ENCODE data around the gene UNC13D. TPM values are rescaled to one million over a fixed set of nuclear protein-coding genes. Genes with fewer than 3 reads are reported as not detected.
A peak's percentile ranks its signal among the peaks of the same experiment; 100 is the strongest.

Gene UNC13D
- polyA plus RNA-seq, 3 donors, result 28.4 to 111 (median 53.3) TPM

DNA sequence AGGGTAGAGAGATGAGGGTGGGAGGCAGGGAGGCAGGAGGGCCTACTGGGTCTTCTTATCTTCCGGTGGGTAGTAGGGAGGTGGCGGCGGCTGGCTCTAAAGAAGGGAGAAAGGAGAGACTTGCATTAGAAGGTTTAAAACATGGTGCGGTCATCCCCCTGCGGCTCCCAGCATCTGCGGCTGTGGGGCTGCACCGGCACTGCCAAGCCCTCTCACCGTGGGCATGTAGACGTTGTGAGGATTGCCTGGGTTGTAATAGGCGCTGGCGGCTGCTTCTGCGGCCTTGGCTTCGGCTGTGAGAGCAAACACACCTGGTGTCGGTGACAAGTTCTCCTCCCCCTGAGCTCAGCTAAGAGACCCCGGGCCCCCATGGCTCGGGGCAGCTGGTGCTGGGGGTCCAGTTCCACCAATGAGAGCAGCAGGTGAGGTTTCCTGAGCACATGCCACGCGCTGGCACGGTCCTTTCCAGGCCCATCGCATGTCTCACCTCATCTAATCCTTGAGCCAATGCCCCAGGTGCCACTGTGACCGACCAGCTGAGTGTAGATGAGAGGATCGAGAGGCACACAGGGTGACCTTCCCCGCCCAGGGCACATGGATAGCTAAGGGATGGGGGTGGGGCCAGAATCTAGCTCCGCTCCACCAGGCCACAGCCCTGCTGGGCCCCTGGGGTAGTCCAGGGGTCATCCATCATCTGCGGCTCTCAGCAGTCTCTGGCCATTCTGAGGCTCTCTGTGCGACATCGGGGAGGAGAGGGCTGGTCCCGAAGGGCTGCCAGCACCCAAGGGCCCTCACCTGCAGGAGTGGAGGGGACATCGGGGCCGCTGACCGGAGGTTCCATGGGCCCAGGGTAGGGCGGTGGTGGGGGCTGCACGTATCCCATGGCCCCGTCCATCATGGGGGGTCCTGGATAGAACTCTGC, 2.7 kb upstream of the UNC13D start:
- Mint-ChIP-seq H3K27me3 (ENCODE audit: low read depth in 3 of 3) (no peaks in the 10 kb centered on the region), H3K36me3 (peaks cover 60 to 70% of the 10 kb centered on the region in 2 donors), H3K9me3 (no peaks in the 10 kb centered on the region), H3K27ac (peak overlapping the region in 4 of 7 donors; percentile 36 to 91 (median 72)), H3K4me1 (peaks cover 23% of the 10 kb centered on the region), H3K4me3 (no peak overlapping the region)
- TF ChIP-seq, protein P1, sequence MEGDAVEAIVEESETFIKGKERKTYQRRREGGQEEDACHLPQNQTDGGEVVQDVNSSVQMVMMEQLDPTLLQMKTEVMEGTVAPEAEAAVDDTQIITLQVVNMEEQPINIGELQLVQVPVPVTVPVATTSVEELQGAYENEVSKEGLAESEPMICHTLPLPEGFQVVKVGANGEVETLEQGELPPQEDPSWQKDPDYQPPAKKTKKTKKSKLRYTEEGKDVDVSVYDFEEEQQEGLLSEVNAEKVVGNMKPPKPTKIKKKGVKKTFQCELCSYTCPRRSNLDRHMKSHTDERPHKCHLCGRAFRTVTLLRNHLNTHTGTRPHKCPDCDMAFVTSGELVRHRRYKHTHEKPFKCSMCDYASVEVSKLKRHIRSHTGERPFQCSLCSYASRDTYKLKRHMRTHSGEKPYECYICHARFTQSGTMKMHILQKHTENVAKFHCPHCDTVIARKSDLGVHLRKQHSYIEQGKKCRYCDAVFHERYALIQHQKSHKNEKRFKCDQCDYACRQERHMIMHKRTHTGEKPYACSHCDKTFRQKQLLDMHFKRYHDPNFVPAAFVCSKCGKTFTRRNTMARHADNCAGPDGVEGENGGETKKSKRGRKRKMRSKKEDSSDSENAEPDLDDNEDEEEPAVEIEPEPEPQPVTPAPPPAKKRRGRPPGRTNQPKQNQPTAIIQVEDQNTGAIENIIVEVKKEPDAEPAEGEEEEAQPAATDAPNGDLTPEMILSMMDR (IDR thresholded peaks at IDR 0.05), result no peak
- H4K20me1 ChIP-seq (ENCODE audit: insufficient read depth, low read length), result peaks cover 77% of the 10 kb centered on the region
- H3K27me3 ChIP-seq (ENCODE audit: control insufficient read depth in 2 of 2, insufficient read depth in 2 of 2, low read length in 2 of 2), result no peaks in the 10 kb centered on the region
- no peak overlapping the region for H3K4me3 ChIP-seq (replicated peaks in 1 of 3; ENCODE audit: low read depth in 2 of 3, low read length in 3 of 3)
- no peaks in the 10 kb centered on the region for H3K9me3 ChIP-seq (replicated peaks in 1 of 2; ENCODE audit: control insufficient read depth in 1 of 2, insufficient read depth in 1 of 2, low read length in 2 of 2)
- H3K79me2 ChIP-seq (ENCODE audit: insufficient read depth, low read length), result peaks cover 37% of the 10 kb centered on the region
- peaks cover 62 to 70% of the 10 kb centered on the region in 2 donors for H3K36me3 ChIP-seq (replicated peaks in 1 of 2; ENCODE audit: control insufficient read depth in 1 of 2, insufficient read depth in 2 of 2, low read length in 2 of 2)
- intact Hi-C loops (cut with micrococcal nuclease), result loop anchor here (5.0 to 10.0 kb wide), 2 partner anchors 70 to 182 kb away; partner anchors contain the start of genes RECQL5 (in 1 of the 2) and SAP30BP (in 1 of the 2)
- no peak for DNase-seq
- no peak overlapping the region for H3K9ac ChIP-seq (ENCODE audit: insufficient read depth, low read length, poor library complexity, severe bottlenecking)
- WGBS (ENCODE audit: insufficient coverage), result 96% methylated on average over 30 of the region's 34 CpGs
- no peak overlapping the region for H2AFZ ChIP-seq (ENCODE audit: insufficient read depth, low read depth, low read length, poor library complexity, severe bottlenecking)
- no peak overlapping the region for H3K4me2 ChIP-seq (replicated peaks; ENCODE audit: extremely low read depth, low read length, poor library complexity, severe bottlenecking)
- peak overlapping the region; percentile 87 for H3K27ac ChIP-seq (ENCODE audit: low read depth in 1 of 2, low read length in 2 of 2)
- H3K4me1 ChIP-seq (ENCODE audit: control insufficient read depth in 1 of 2, insufficient read depth in 2 of 2, low read length in 2 of 2), result peaks cover 33 to 52% of the 10 kb centered on the region in 2 donors

DNA sequence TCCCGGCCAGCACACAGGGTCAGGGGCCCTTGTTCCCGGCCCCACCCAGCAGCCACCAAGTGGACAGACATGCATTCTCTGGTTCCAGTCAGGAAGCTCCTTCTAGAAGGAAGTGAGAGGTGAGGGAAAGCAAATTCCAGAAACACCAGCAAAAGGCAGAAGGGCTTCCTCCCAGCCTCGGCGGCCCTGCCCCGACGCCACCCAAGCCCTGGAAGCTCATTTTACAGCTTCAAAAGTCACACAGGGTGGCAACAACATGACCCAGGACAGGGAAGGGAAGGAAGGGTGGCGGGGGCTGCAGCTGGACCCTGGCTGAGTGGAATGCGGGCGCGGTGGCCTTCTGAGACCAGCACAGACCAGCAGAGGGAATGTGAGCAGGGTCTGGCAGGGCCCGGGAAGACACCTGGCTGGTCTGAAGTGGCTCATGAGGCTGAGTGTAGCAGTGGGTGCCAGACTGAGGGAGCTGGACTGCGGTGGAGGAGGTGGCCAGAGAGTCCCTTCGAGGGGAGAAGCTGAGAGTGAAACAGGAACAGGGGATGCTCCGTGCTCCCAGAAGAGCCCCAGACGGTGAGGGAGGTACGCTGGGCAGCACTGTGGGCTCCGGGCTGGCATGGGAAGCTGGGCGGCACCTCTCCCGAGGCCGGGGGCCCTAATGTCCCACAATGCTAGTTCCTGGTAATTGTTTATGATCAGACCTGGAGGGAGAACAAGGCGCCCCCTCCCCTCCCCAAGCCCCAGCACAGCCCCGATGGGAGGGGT, 1.9 kb upstream of the UNC13D start:
- peak overlapping the region; percentile 69 to 91 (median 88) for H3K27ac Mint-ChIP-seq
- Histone ChIP-seq H3K4me3 (replicated peaks in 1 of 3; ENCODE audit: low read depth in 2 of 3, low read length in 3 of 3) (no peak overlapping the region), H3K27ac (ENCODE audit: low read depth in 1 of 2, low read length in 2 of 2) (peak overlapping the region; percentile 87), H3K4me1 (ENCODE audit: control insufficient read depth in 1 of 2, insufficient read depth in 2 of 2, low read length in 2 of 2) (peaks cover 33 to 52% of the 10 kb centered on the region in 2 donors), H3K9ac (ENCODE audit: insufficient read depth, low read length, poor library complexity, severe bottlenecking) (no peak overlapping the region), H3K9me3 (replicated peaks in 1 of 2; ENCODE audit: control insufficient read depth in 1 of 2, insufficient read depth in 1 of 2, low read length in 2 of 2) (no peaks in the 10 kb centered on the region), H3K27me3 (ENCODE audit: control insufficient read depth in 2 of 2, insufficient read depth in 2 of 2, low read length in 2 of 2) (no peaks in the 10 kb centered on the region), H4K20me1 (ENCODE audit: insufficient read depth, low read length) (peaks cover 70% of the 10 kb centered on the region), H2AFZ (ENCODE audit: insufficient read depth, low read depth, low read length, poor library complexity, severe bottlenecking) (no peak overlapping the region), H3K79me2 (ENCODE audit: insufficient read depth, low read length) (peaks cover 33% of the 10 kb centered on the region), H3K36me3 (replicated peaks in 1 of 2; ENCODE audit: control insufficient read depth in 1 of 2, insufficient read depth in 2 of 2, low read length in 2 of 2) (peaks cover 57 to 65% of the 10 kb centered on the region in 2 donors), H3K4me2 (replicated peaks; ENCODE audit: extremely low read depth, low read length, poor library complexity, severe bottlenecking) (peak overlapping the region; percentile 5)
- H3K27me3 Mint-ChIP-seq (ENCODE audit: low read depth in 3 of 3), result no peaks in the 10 kb centered on the region
- TF ChIP-seq, protein P1 (IDR thresholded peaks at IDR 0.05), result no peak
- peak overlapping the region in 1 of 2 donors; percentile 37 for H3K4me3 Mint-ChIP-seq
- H3K36me3 Mint-ChIP-seq, result peaks cover 55 to 68% of the 10 kb centered on the region in 2 donors
- peaks cover 23% of the 10 kb centered on the region for H3K4me1 Mint-ChIP-seq
- intact Hi-C loops (cut with micrococcal nuclease), result loop anchor here (5.0 to 10.0 kb wide), 2 partner anchors 69 to 181 kb away; partner anchors contain the start of genes RECQL5 (in 1 of the 2) and SAP30BP (in 1 of the 2)
- WGBS (ENCODE audit: insufficient coverage), result 62% methylated on average over 15 of the region's 22 CpGs
- no peak for DNase-seq
- H3K9me3 Mint-ChIP-seq, result no peaks in the 10 kb centered on the region
